ENCODE measurements around the gene C1D.

C1D gene

DNA sequence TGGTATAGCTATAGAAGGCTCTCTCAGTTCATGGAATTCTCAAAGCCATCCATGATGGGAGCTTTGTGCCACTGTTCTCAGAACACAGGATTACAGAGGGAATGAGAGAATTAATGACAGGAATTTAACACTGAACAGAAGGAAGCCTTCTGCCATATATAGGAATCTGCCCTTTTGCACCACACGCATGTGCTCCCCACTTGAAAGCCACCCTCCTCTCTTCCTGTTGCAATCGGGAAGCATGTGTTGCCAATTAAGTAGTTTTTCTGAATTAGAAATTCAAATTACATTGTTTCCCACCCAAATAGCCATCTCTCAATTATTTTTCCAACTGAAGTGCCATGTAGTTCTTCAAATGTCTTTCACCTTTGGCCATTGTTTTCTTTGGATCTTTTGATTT lies 71.3 kb downstream of the C1D start:
- in situ Hi-C loops (cut with HindIII; ENCODE audit: low pct_unique_long_range_greater_than_20kb, low sequenced_read_pairs), result no loop called here
- TF ChIP-seq JUND (IDR thresholded peaks at IDR 0.05; ENCODE audit: low read depth), result no peak
- DNase-seq (ENCODE audit: low read depth in 1 of 2, low spot score in 1 of 2), result no peak
